GM12874 (cell line): ENCODE measurements around the gene VAV2.

Source experiments
- CTCF ChIP-seq: IDR thresholded peaks from 2 replicates; pipeline ENCODE4 v1.5.1; 2011; ENCODE audit warnings: low read depth, mild to moderate bottlenecking, control low read depth, low read length, moderate library complexity; ENCODE audit not compliant: insufficient read depth

VAV2 gene

GRCh38 chr9:133821601-133822429 is 170.3 kb downstream of the VAV2 start:
- no peak for TF ChIP-seq CTCF

- TF ChIP-seq CTCF: no peak
These were observed 172.2 kb downstream of the VAV2 start for GRCh38 chr9:133819923-133820322.

- TF ChIP-seq CTCF: no peak
These were observed 173.7 kb downstream of the VAV2 start for GRCh38 chr9:133818444-133818843.

GRCh38 chr9:133815781-133816180 is 176.3 kb downstream of the VAV2 start:
- TF ChIP-seq CTCF: no peak

- TF ChIP-seq CTCF: no peak
These were observed 177.4 kb downstream of the VAV2 start for GRCh38 chr9:133814586-133815208.

GRCh38 chr9:133813749-133814585 is 178.2 kb downstream of the VAV2 start:
- no peak for TF ChIP-seq CTCF
